ENCODE results near the gene EIF3D. TPM values are rescaled to one million over a fixed set of nuclear protein-coding genes. Genes with fewer than 3 reads are reported as not detected.

EIF3D gene
- total and polyA plus RNA-seq, 9 of the 15 experiments (the other 6 are each of a cell fraction or from before 2014, with no cell fraction given), result 191 to 422 (median 279) TPM

Other genes starting within 250 kb of the EIF3D start
- 60.1 and 60.4 TPM in 2 replicates for gene MYH9, start 141.2 kb downstream of the EIF3D start, total RNA-seq (2014; rRNA removed)
- gene MYH9, start 141.2 kb downstream of the EIF3D start, total RNA-seq (2014; rRNA removed; fragmentation: Illumina TruSeq; extraction: Trizol), result 24.6 and 33.6 TPM in 2 replicates
- 24.1 and 30.5 TPM in 2 replicates for gene MYH9, start 141.2 kb downstream of the EIF3D start, total RNA-seq (2015; rRNA removed; fragmentation: Illumina TruSeq; extraction: Trizol)
- gene MYH9, start 141.2 kb downstream of the EIF3D start, total RNA-seq (2021), result 94.6 and 111 TPM in 2 replicates
- gene MYH9, start 141.2 kb downstream of the EIF3D start, polyA plus RNA-seq (2011; rRNA removed), result 24.1 and 34.2 TPM in 2 replicates
- gene MYH9, start 141.2 kb downstream of the EIF3D start, polyA plus RNA-seq (2014; fragmentation: Illumina TruSeq; extraction: Trizol), result 31.3 and 44.5 TPM in 2 replicates
- 1 to 10 TPM in 1 of 2 experiments, under 1 TPM in 1; 0.71 to 1.3 TPM for gene MYH9, start 141.2 kb downstream of the EIF3D start, polyA plus RNA-seq (2014; fragmentation: Nextera tagmentation; extraction: Ambion mirVana)
- gene MYH9, start 141.2 kb downstream of the EIF3D start, polyA plus RNA-seq (2014; rRNA removed), result 34.2 and 37.4 TPM in 2 replicates
- gene TXN2, start 47.5 kb downstream of the EIF3D start, total RNA-seq (2014; rRNA removed), result 95.0 and 111 TPM in 2 replicates
- gene TXN2, start 47.5 kb downstream of the EIF3D start, total RNA-seq (2014; rRNA removed; fragmentation: Illumina TruSeq; extraction: Trizol), result 46.2 and 48.5 TPM in 2 replicates
- 48.6 and 55.6 TPM in 2 replicates for gene TXN2, start 47.5 kb downstream of the EIF3D start, total RNA-seq (2015; rRNA removed; fragmentation: Illumina TruSeq; extraction: Trizol)
- 118 TPM in 2 replicates for gene TXN2, start 47.5 kb downstream of the EIF3D start, total RNA-seq (2021)
- 163 and 187 TPM in 2 replicates for gene TXN2, start 47.5 kb downstream of the EIF3D start, polyA plus RNA-seq (2011; rRNA removed)
- gene TXN2, start 47.5 kb downstream of the EIF3D start, polyA plus RNA-seq (2014; fragmentation: Illumina TruSeq; extraction: Trizol), result 108 and 125 TPM in 2 replicates
- gene TXN2, start 47.5 kb downstream of the EIF3D start, polyA plus RNA-seq (2014; fragmentation: Nextera tagmentation; extraction: Ambion mirVana), result 100 to 1,000 TPM; 306 to 399 TPM
- 160 and 186 TPM in 2 replicates for gene TXN2, start 47.5 kb downstream of the EIF3D start, polyA plus RNA-seq (2014; rRNA removed)
- 11.2 and 14.1 TPM in 2 replicates for gene FOXRED2, start 22.1 kb downstream of the EIF3D start, total RNA-seq (2014; rRNA removed)
- gene FOXRED2, start 22.1 kb downstream of the EIF3D start, total RNA-seq (2014; rRNA removed; fragmentation: Illumina TruSeq; extraction: Trizol), result 5.7 and 5.8 TPM in 2 replicates
- gene FOXRED2, start 22.1 kb downstream of the EIF3D start, total RNA-seq (2015; rRNA removed; fragmentation: Illumina TruSeq; extraction: Trizol), result 7.8 and 8.9 TPM in 2 replicates
- 42.3 and 48.4 TPM in 2 replicates for gene FOXRED2, start 22.1 kb downstream of the EIF3D start, total RNA-seq (2021)
- 2.8 and 3.8 TPM in 2 replicates for gene FOXRED2, start 22.1 kb downstream of the EIF3D start, polyA plus RNA-seq (2011; rRNA removed)
- gene FOXRED2, start 22.1 kb downstream of the EIF3D start, polyA plus RNA-seq (2014; fragmentation: Illumina TruSeq; extraction: Trizol), result 19.8 and 20.6 TPM in 2 replicates
- 1 to 10 TPM; 5.4 to 5.7 TPM for gene FOXRED2, start 22.1 kb downstream of the EIF3D start, polyA plus RNA-seq (2014; fragmentation: Nextera tagmentation; extraction: Ambion mirVana)
- gene FOXRED2, start 22.1 kb downstream of the EIF3D start, polyA plus RNA-seq (2014; rRNA removed), result 10.1 and 14.3 TPM in 2 replicates
- not detected in 2 replicates for gene CACNG2, start 174.6 kb upstream of the EIF3D start, total RNA-seq (2014; rRNA removed)
- gene CACNG2, start 174.6 kb upstream of the EIF3D start, total RNA-seq (2014; rRNA removed; fragmentation: Illumina TruSeq; extraction: Trizol), result not detected in 2 replicates
- gene CACNG2, start 174.6 kb upstream of the EIF3D start, total RNA-seq (2015; rRNA removed; fragmentation: Illumina TruSeq; extraction: Trizol), result not detected in 2 replicates
- not detected in 2 replicates for gene CACNG2, start 174.6 kb upstream of the EIF3D start, total RNA-seq (2021)
- not detected in 2 replicates for gene CACNG2, start 174.6 kb upstream of the EIF3D start, polyA plus RNA-seq (2011; rRNA removed)
- not detected in 2 replicates for gene CACNG2, start 174.6 kb upstream of the EIF3D start, polyA plus RNA-seq (2014; fragmentation: Illumina TruSeq; extraction: Trizol)
- gene CACNG2, start 174.6 kb upstream of the EIF3D start, polyA plus RNA-seq (2014; fragmentation: Nextera tagmentation; extraction: Ambion mirVana), result not detected
- gene CACNG2, start 174.6 kb upstream of the EIF3D start, polyA plus RNA-seq (2014; rRNA removed), result not detected in 2 replicates
- gene IFT27, start 247.0 kb upstream of the EIF3D start, total RNA-seq (2014; rRNA removed), result 0.12 and 0.18 TPM in 2 replicates
- 0.29 and 0.38 TPM in 2 replicates for gene IFT27, start 247.0 kb upstream of the EIF3D start, total RNA-seq (2014; rRNA removed; fragmentation: Illumina TruSeq; extraction: Trizol)
- gene IFT27, start 247.0 kb upstream of the EIF3D start, total RNA-seq (2015; rRNA removed; fragmentation: Illumina TruSeq; extraction: Trizol), result 0.38 and 0.54 TPM in 2 replicates
- gene IFT27, start 247.0 kb upstream of the EIF3D start, total RNA-seq (2021), result 0.51 and 1.4 TPM in 2 replicates
- 0.01 and 0.42 TPM in 2 replicates for gene IFT27, start 247.0 kb upstream of the EIF3D start, polyA plus RNA-seq (2011; rRNA removed)
- 0.10 and 0.37 TPM in 2 replicates for gene IFT27, start 247.0 kb upstream of the EIF3D start, polyA plus RNA-seq (2014; fragmentation: Illumina TruSeq; extraction: Trizol)
- gene IFT27, start 247.0 kb upstream of the EIF3D start, polyA plus RNA-seq (2014; fragmentation: Nextera tagmentation; extraction: Ambion mirVana), result under 1 TPM in 1 of 2 experiments, not detected in 1; 0.06 TPM
- gene IFT27, start 247.0 kb upstream of the EIF3D start, polyA plus RNA-seq (2014; rRNA removed), result 0.09 and 0.18 TPM in 2 replicates

Data from K562 (cell line).